Upper lobe of left lung (tissue), 4 donors: ENCODE results near the gene SGK2.

Source experiments
- CTCF ChIP-seq, 6 experiments: fragments of 450-650 bp in 4 of 6; fragments of 200-600 bp in 2 of 6; sonication (generic) in 2 of 6; IDR thresholded peaks; one replicate each; pipeline ENCODE4 v1.5.1; 2016 to 2019; ENCODE audit warnings: antibody characterized with exemption in 6 of 6
- POLR2A ChIP-seq, 4 donors: fragments of 450-650 bp; IDR thresholded peaks; one replicate each; pipeline ENCODE4 v1.5.1; 2016 to 2017; ENCODE audit warnings: antibody characterized with exemption in 4 of 4, mild to moderate bottlenecking in 2 of 4
- POLR2AphosphoS5 ChIP-seq, 2 donors: sonication (generic); formaldehyde crosslinking; IDR thresholded peaks; one replicate each; pipeline ENCODE4 v1.5.1; 2017; ENCODE audit warnings: antibody characterized with exemption in 2 of 2

GRCh38 chr20:43590036-43590391, 31.2 kb downstream of the SGK2 start:
- no peak for TF ChIP-seq POLR2A (IDR thresholded peaks at IDR 0.05)
- no peak for TF ChIP-seq CTCF (IDR thresholded peaks at IDR 0.05)
- no peak for TF ChIP-seq POLR2AphosphoS5 (IDR thresholded peaks at IDR 0.05)
